H9 (cell line): ENCODE measurements around the gene TPM4. TPM values are rescaled to one million over a fixed set of nuclear protein-coding genes. Genes with fewer than 3 reads are reported as not detected.

ENCODE experiments used
- DNase-seq: peaks from one replicate; pipeline ENCODE4 v3.0.0-alpha.2; 2017
- H2AFZ ChIP-seq: one replicate; pipeline ENCODE4 v1.6.1; 2013; ENCODE audit warnings: mild to moderate bottlenecking, low read length, control low read depth, moderate library complexity
- H2AK5ac ChIP-seq: 2 replicates; pipeline ENCODE4 v1.6.1; 2013; ENCODE audit warnings: low read length, control low read depth, mixed read lengths; ENCODE audit not compliant: insufficient read length
- H2BK120ac ChIP-seq: one replicate; pipeline ENCODE4 v1.6.1; 2013; ENCODE audit warnings: low read depth, mild to moderate bottlenecking, low read length, control low read depth, inconsistent platforms; ENCODE audit not compliant: poor library complexity, severe bottlenecking
- H2BK12ac ChIP-seq: 2 replicates; pipeline ENCODE4 v1.6.1; 2013; ENCODE audit warnings: low read length, control low read depth, mixed read lengths, low read depth; ENCODE audit not compliant: insufficient read length
- H2BK15ac ChIP-seq: 2 replicates; pipeline ENCODE4 v1.6.1; 2013; ENCODE audit warnings: low read depth, low read length, control low read depth
- H2BK20ac ChIP-seq: one replicate; pipeline ENCODE4 v1.6.1; 2013; ENCODE audit warnings: low read depth, mild to moderate bottlenecking, low read length, control low read depth, inconsistent platforms; ENCODE audit not compliant: poor library complexity, severe bottlenecking
- H2BK5ac ChIP-seq: 2 replicates; pipeline ENCODE4 v1.6.1; 2013; ENCODE audit warnings: low read length, control low read depth, mixed read lengths; ENCODE audit not compliant: insufficient read length
- H3K14ac ChIP-seq: 2 replicates; pipeline ENCODE4 v1.6.1; 2013; ENCODE audit warnings: low read length, control low read depth; ENCODE audit not compliant: insufficient read depth
- H3K18ac ChIP-seq: 2 replicates; pipeline ENCODE4 v1.6.1; 2013; ENCODE audit warnings: low read depth, mild to moderate bottlenecking, mixed read lengths, low read length, control low read depth; ENCODE audit not compliant: insufficient read length
- H3K23ac ChIP-seq: 2 replicates; pipeline ENCODE4 v1.6.1; 2013; ENCODE audit warnings: low read length, control low read depth, mixed read lengths, low read depth; ENCODE audit not compliant: insufficient read length
- H3K23me2 ChIP-seq: 2 replicates; pipeline ENCODE4 v1.6.1; 2013; ENCODE audit warnings: low read depth, mild to moderate bottlenecking, mixed read lengths, low read length, control low read depth; ENCODE audit not compliant: insufficient read length, poor library complexity, severe bottlenecking
- H3K27ac ChIP-seq: 2 replicates; pipeline ENCODE4 v1.5.1; 2013; ENCODE audit warnings: low read length, control low read depth, mixed read lengths, low read depth; ENCODE audit not compliant: insufficient read length
- H3K27me3 ChIP-seq: 2 replicates; pipeline ENCODE4 v1.6.1; 2013; ENCODE audit warnings: low read length, control low read depth, inconsistent platforms; ENCODE audit not compliant: insufficient read depth
- H3K4ac ChIP-seq: 2 replicates; pipeline ENCODE4 v1.6.1; 2013; ENCODE audit warnings: low read depth, mild to moderate bottlenecking, control low read depth, inconsistent platforms, low read length, moderate library complexity
- H3K4me1 ChIP-seq: 2 replicates; pipeline ENCODE4 v1.6.1; 2013; ENCODE audit warnings: low read length, control low read depth, inconsistent platforms; ENCODE audit not compliant: insufficient read depth
- H3K4me2 ChIP-seq: 2 replicates; pipeline ENCODE4 v1.6.1; 2013; ENCODE audit warnings: low read length, control low read depth, mixed read lengths; ENCODE audit not compliant: insufficient read length, insufficient read depth
- H3K56ac ChIP-seq: 2 replicates; pipeline ENCODE4 v1.6.1; 2013; ENCODE audit warnings: low read depth, mild to moderate bottlenecking, mixed read lengths, low read length, control low read depth; ENCODE audit not compliant: insufficient read length
- H3K79me1 ChIP-seq: 2 replicates; pipeline ENCODE4 v1.6.1; 2013; ENCODE audit warnings: low read depth, mild to moderate bottlenecking, moderate library complexity, low read length, control low read depth, inconsistent platforms; ENCODE audit not compliant: insufficient read depth, poor library complexity, severe bottlenecking
- H3K79me2 ChIP-seq: 2 replicates; pipeline ENCODE4 v1.6.1; 2013; ENCODE audit warnings: low read length, control low read depth, inconsistent platforms; ENCODE audit not compliant: insufficient read depth
- H3K9ac ChIP-seq: 2 replicates; pipeline ENCODE4 v1.6.1; 2013; ENCODE audit warnings: low read length, control low read depth, mixed read lengths; ENCODE audit not compliant: insufficient read length; ENCODE audit errors: extremely low read depth
- H3K9me3 ChIP-seq: one replicate; pipeline ENCODE4 v1.6.1; 2013; ENCODE audit warnings: low read depth, low read length, inconsistent platforms; ENCODE audit not compliant: control insufficient read depth
- H3T11ph ChIP-seq: one replicate; pipeline ENCODE4 v1.6.1; 2013; ENCODE audit warnings: mild to moderate bottlenecking, low read length, control low read depth, inconsistent platforms
- H4K20me1 ChIP-seq: one replicate; pipeline ENCODE4 v1.6.1; 2013; ENCODE audit not compliant: control insufficient read depth, insufficient read length, insufficient read depth
- H4K5ac ChIP-seq: 2 replicates; pipeline ENCODE4 v1.6.1; 2013; ENCODE audit warnings: low read depth, mild to moderate bottlenecking, mixed read lengths, low read length, control low read depth; ENCODE audit not compliant: insufficient read length
- H4K8ac ChIP-seq: replicated peaks from 2 replicates; pipeline ENCODE4 v1.6.1; 2013; ENCODE audit warnings: low read length, control low read depth, mixed read lengths, low read depth; ENCODE audit not compliant: insufficient read length
- H4K91ac ChIP-seq: 2 replicates; pipeline ENCODE4 v1.6.1; 2013; ENCODE audit warnings: low read depth, mild to moderate bottlenecking, moderate library complexity, mixed read lengths, low read length, control low read depth; ENCODE audit not compliant: insufficient read length
- H3K27ac Mint-ChIP-seq, 3 experiments: 2 replicates in 2 of 3; 3 replicates in 1 of 3; pipeline ENCODE4 v1.8.0; 2020 to 2021; ENCODE audit warnings: mixed read lengths in 3 of 3, mild to moderate bottlenecking in 1 of 3, moderate library complexity in 1 of 3
- H3K27me3 Mint-ChIP-seq: 2 replicates; pipeline ENCODE4 v1.8.0; 2021; ENCODE audit warnings: low read depth, mild to moderate bottlenecking, moderate library complexity, mixed read lengths
- H3K36me3 Mint-ChIP-seq, 3 experiments: 2 replicates in 2 of 3; 3 replicates in 1 of 3; pipeline ENCODE4 v1.8.0; 2020 to 2021; ENCODE audit warnings: low read depth in 3 of 3, mixed read lengths in 3 of 3; ENCODE audit not compliant: insufficient read depth in 1 of 3
- H3K4me1 Mint-ChIP-seq, 2 experiments: 2 replicates each; pipeline ENCODE4 v1.8.0; 2020; ENCODE audit warnings: mixed read lengths in 2 of 2
- H3K4me3 Mint-ChIP-seq, 2 experiments: 2 replicates in 1 of 2; 3 replicates in 1 of 2; pipeline ENCODE4 v1.8.0; 2020 to 2021; ENCODE audit warnings: mild to moderate bottlenecking in 2 of 2, mixed read lengths in 2 of 2, moderate library complexity in 1 of 2
- H3K9me3 Mint-ChIP-seq, 2 experiments: 2 replicates in 1 of 2; 3 replicates in 1 of 2; pipeline ENCODE4 v1.8.0; 2020; ENCODE audit warnings: mild to moderate bottlenecking in 2 of 2, mixed read lengths in 2 of 2, moderate library complexity in 1 of 2
- CTCF ChIP-seq: fragments of 200-600 bp; sonication (generic); conservative IDR thresholded peaks from 3 replicates; pipeline ENCODE4 v1.8.0; 2021; ENCODE audit warnings: antibody characterized with exemption, mild to moderate bottlenecking
- WGBS: extraction: QIAGEN DNeasy Blood & Tissue Kit; methylation state at CpG from one replicate; pipeline ENCODE4 v1.1.7; 2013; ENCODE audit warnings: missing lambda C conversion rate, low lambda C conversion rate, mixed read lengths; ENCODE audit not compliant: insufficient read length; ENCODE audit errors: extremely low coverage; 5-methylcytosine and 5-hydroxymethylcytosine counted together
- total RNA-seq: library from RNA; stranded (reverse); gene quantifications from 2 replicates; pipeline ENCODE4 v1.2.1, GENCODE V29; 2021

The TPM4 gene
- total RNA-seq, 1 experiment from 2014 or later, result 431 TPM

GRCh38 chr19:16135430-16136127 lies 59.3 kb downstream of the TPM4 start:
- H4K8ac ChIP-seq, result no peak overlapping the region
- H2AFZ ChIP-seq, result no peak overlapping the region
- H3K4me1 ChIP-seq, result no peaks in the 10 kb centered on the region
- H3K56ac ChIP-seq, result no peak overlapping the region
- H3K14ac ChIP-seq, result no peak overlapping the region
- no peak overlapping the region for H3K4ac ChIP-seq
- H3K79me2 ChIP-seq, result no peaks in the 10 kb centered on the region
- no peak overlapping the region for H3K18ac ChIP-seq
- no peaks in the 10 kb centered on the region for H3K9me3 ChIP-seq
- H2BK120ac ChIP-seq, result no peak overlapping the region
- no peak overlapping the region for H2BK5ac ChIP-seq
- no peak overlapping the region for H2BK15ac ChIP-seq
- H3K27me3 Mint-ChIP-seq, result peaks cover 5% of the 10 kb centered on the region
- H3T11ph ChIP-seq, result no peak overlapping the region
- H4K91ac ChIP-seq, result no peak overlapping the region
- no peak overlapping the region for H3K4me3 Mint-ChIP-seq
- no peak overlapping the region for H3K27ac Mint-ChIP-seq
- no peak overlapping the region for H2BK20ac ChIP-seq
- peaks cover 22 to 40% (median 35%) of the 10 kb centered on the region in 3 experiments; a peak in 6 of 7 replicates for H3K36me3 Mint-ChIP-seq
- TF ChIP-seq CTCF, result 0 out of 3 replicates have a peak, but pooled peaks have one; percentile 17
- no peaks in the 10 kb centered on the region for H3K79me1 ChIP-seq
- no peak overlapping the region for H2BK12ac ChIP-seq
- H3K4me1 Mint-ChIP-seq, result peaks cover 6% of the 10 kb centered on the region in 2 experiments
- H3K4me2 ChIP-seq, result no peak overlapping the region
- H3K23me2 ChIP-seq, result no peaks in the 10 kb centered on the region
- no peak for DNase-seq
- H4K5ac ChIP-seq, result no peak overlapping the region
- no peaks in the 10 kb centered on the region for H4K20me1 ChIP-seq
- H3K27ac ChIP-seq, result no peak overlapping the region
- no CpG with 5 or more reads among the region's 4 CpGs for WGBS
- no peak overlapping the region for H3K23ac ChIP-seq
- no peaks in the 10 kb centered on the region; a peak in 2 of 5 replicates for H3K9me3 Mint-ChIP-seq
- H3K27me3 ChIP-seq, result no peaks in the 10 kb centered on the region
- H2AK5ac ChIP-seq, result no peak overlapping the region
- H3K9ac ChIP-seq, result no peak overlapping the region
